SW480 (cell line): ENCODE data around the gene PEAK1.
A peak's percentile ranks its signal among the peaks of the same experiment; 100 is the strongest.

Experiments used
- DNase-seq: peaks from one replicate; pipeline ENCODE4 v3.0.0-alpha.2; 2016; ENCODE audit warnings: low spot score

Gene PEAK1

DNA sequence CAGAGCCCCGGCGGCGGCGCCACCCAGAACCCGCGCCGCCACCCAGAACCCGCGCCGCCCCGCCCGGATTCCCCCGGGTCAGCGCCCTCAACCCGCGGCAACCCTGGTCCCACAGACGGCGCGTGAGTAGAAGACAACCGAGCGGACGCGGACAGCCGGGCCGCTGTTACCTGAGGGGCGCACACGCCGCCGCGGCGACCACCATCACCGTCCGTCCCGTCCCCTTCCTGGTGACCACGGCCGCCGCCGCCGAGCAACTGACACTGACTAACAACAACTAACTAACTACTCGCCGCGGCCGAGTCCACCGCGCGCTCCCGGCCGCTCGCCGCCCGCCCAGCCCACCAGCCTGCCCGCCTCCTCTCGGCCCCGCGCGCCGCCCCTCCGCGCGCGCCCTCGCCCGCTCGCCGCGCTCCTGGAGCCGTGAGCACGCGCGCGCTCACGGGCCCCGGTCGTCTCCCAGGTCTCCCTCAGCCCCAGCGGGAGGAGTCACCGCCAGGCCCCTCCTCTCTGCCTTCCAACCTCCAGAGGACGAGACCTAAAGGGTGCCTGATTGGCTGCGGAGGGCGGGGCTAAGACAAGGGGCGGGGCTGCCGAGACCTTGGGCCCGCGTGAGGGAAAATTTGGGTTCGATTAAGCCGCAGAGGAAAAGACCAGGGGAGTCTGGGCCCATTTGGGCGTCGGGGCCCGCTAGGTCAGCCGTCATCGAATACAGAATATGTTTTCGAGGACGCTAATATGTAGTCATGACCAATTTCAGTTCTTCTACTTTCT lies at the start of gene PEAK1:
TSS of gene PEAK1 (minus strand) at position 269 of the 774 bp plus-strand sequence. CDS start 238,178 bp downstream, outside the sequence.
- DNase-seq: peak; percentile 96

DNA sequence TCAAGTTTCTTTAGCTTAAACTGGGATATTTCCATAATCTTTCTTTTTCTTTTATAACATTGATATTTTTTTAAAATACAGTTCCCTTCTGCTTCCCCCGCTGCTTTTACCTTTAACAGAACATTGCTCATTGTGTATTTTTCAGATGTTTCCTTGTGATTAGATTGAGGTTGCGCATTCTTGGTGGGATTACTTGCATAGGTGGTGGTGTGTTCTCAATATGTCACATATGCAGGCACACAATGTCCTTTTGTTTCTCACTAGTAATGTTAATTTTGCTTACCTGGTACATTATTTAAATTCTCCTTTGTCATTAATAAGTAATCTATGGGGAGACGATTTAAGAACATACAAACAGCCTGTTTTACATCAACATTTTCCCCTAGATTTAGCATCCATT lies 49.0 kb upstream of the PEAK1 start:
- DNase-seq: no peak

GRCh38 chr15:77466521-77466920 lies 46.6 kb upstream of the PEAK1 start:
- DNase-seq: no peak

- no peak for DNase-seq
Observed at GRCh38 chr15:77464129-77464865, 44.4 kb upstream of the PEAK1 start.

- no peak for DNase-seq
Observed at GRCh38 chr15:77461486-77461885, 41.6 kb upstream of the PEAK1 start.

DNA sequence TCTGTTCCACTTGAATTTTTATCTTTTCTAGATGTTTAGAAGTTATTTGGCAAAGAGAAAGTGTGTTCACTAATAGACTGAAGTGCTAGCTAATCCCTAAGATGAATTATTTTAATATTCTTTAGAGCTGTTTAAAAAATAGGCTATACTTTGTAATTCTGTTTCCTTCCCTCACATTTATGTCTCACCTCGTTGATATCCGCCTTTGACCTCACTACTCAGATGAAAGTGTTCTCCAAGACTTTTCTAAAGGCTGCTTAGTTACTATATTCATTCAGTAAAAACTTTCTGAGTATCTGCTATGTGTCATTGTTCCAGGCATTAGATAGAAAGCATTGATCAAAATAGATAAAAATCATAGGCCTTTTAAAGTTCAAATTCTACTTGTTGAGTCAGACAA lies 39.1 kb upstream of the PEAK1 start:
- DNase-seq: no peak

- no peak for DNase-seq
Observed at GRCh38 chr15:77457905-77458265, 38.0 kb upstream of the PEAK1 start.

GRCh38 chr15:77457191-77457904 lies 37.4 kb upstream of the PEAK1 start:
- peak; percentile 64 for DNase-seq

DNA sequence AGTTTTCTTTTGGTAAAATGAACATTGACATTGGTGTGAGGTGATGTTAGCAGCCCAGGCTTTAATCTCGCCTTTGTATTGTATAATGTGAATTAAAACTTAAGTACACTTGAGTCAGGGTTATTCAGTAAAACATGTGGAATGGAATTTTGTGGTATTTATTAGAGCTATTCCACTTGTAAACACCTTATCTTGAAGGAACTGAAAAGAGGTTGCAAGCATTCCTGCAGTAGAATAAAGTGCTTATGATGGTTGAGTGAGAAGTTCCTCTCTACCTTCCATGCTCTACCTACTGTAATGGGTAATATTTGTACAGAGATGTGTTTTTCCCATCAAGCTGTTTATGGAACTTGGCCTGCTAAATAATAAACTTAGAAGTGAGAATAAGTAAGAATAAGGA lies 36.8 kb upstream of the PEAK1 start:
- DNase-seq: no peak

GRCh38 chr15:77455696-77456321 lies 35.9 kb upstream of the PEAK1 start:
- DNase-seq: no peak

- no peak for DNase-seq
Observed at GRCh38 chr15:77454951-77455350, 35.0 kb upstream of the PEAK1 start.

GRCh38 chr15:77454265-77454664 lies 34.4 kb upstream of the PEAK1 start:
- DNase-seq: no peak

DNA sequence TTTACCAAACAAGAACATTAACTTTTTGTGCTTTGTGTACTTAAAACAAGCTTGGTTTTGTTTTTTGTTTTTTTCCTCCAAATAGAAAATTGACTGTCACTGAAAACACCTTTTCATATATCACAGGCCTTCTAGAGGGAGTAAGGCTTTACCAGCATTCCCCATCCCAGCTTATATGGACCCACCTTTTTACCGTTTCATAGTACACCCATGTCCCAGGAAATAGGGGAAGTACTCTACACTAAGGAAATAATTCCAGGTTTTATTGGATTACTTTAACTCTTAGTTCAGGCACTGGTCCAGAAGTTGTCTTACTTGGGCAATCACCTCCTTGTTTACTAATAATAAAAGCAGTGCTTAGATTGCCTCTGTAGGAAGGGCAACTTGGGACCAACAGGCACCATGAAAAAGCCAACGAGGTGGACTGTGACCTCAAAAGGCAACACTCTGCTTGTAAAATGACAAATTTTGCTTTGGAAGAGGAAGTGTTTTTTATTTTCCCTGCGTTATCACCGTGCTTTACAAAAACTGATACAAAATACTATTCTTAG lies 27.0 kb upstream of the PEAK1 start:
- DNase-seq: no peak

GRCh38 chr15:77440378-77440999 lies 20.6 kb upstream of the PEAK1 start:
- DNase-seq: peak; percentile 83

DNA sequence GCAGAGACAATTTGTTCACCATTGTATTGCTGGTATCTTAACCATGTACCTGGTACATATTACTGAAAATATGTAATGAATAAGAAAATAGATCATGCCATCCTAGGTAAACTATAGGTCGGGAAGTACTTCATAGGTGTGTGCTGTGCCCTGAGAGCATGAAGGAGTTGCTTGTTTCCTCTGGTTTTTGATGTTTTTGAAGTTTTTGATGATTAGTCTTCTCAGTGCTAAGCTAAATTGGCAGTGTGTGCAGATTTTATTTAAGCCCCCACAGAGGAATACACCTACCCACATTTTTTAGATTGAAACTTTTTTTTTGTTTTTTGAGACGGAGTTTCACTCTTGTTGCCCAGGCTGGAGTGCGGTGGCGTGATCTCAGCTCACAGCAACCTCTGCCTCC lies 17.4 kb upstream of the PEAK1 start:
- no peak for DNase-seq

- DNase-seq: no peak
Observed at GRCh38 chr15:77436822-77437221, 16.9 kb upstream of the PEAK1 start.

- no peak for DNase-seq
Observed at GRCh38 chr15:77430652-77431051, 10.7 kb upstream of the PEAK1 start.

DNA sequence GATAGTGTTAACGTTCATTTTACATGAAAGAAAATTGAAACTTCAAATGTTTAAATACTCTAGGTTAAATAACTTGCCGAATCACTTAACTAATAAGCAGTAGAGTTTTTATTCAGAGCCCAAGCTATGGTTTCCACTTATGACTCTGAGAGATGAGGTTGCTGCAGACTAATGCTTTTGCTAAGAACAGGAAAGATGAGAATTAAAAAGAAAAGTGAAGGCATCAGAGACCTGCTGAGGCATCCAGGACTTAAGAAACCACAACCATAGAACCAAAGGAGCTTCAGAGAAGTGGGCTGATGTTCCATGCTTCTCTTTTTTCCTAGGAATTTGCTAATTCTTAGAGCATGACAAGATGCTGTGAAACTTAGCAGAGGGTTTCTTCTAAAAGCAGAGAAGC lies 10.3 kb upstream of the PEAK1 start:
- DNase-seq: no peak

DNA sequence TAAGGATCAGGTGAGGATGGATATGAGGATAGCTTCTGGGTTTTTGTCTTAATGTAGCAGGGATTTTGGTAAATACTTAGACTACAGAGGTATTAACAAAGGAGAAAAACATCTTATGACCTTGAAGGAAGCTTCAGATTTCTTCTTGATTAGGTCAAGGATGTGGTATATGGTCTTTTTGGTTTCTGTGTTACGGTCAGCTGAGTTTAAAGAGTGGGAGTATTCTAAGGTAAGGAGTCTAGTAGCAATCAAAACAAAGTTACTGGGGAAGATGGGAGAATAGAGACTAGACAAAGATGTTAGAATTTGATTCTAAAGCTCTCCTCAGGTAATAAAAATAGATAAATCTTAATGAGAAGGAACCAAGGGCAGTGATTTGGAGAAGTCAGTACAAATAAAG lies 7.0 kb upstream of the PEAK1 start:
- DNase-seq: no peak

DNA sequence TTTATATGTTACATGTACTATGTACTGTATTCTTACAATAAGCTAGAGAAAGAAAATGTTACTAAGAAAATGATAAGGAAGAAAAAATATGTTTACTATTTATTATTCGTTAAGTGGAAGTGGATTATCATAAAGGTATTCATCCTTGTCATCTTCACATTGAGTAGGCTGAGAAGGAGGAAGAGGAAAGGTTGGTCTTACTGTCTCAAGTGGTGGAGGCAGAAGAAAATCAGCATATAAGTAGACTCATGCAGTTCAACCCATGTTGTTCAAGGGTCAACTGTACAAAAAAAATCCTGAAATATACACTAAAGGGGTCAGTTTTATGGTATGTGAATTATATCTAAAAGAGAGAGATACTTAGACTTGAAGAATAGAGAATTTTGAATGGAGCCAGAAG lies 6.5 kb upstream of the PEAK1 start:
- DNase-seq: no peak

DNA sequence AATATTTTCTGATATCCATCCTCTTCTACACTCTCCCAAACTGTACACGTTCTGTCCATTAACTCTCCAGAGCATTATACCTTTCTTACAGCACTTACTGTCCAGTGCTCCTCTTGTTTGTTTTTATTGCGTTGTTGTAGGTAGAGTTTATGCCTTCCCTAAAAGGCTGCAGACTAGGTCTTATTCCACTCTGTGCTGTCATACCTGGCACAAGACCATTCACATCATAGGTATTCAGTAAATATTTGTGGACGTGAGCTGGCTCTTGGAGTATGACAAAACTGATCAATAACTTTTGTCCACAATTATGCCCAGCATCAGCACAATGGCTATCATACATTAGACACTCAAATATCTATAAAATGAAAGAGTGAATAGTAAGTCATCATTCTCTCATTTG lies 5.2 kb upstream of the PEAK1 start:
- no peak for DNase-seq

- DNase-seq: no peak
Observed at GRCh38 chr15:77421370-77421700, 1.4 kb upstream of the PEAK1 start.
